NCI-H1092 (cell line): Measurements from ENCODE around the gene NAGA.

Experiments
- DNase-seq: peaks from one replicate; lab custom pipeline; 2025; lab: John Stamatoyannopoulos, UW

Gene NAGA

DNA sequence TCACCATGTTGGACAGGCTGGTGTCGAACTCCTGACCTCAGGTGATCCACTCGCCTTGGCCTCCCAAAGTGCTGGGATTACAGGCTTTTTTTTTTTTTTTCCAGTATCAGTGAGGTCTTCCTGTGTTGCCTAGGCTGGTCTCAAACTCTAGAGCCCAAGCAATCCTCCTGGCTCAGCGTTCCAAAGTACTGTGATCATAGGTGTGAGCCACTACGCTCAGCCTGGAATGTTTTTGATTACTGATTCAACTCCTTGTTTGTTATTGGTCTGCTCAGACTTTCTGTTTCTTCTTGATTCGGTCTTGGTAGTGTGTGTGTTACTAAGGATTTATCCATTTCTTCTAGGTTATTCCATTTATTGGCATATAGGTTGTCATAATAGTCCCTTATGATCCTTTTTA is 31.3 kb downstream of the NAGA start:
- no peak for DNase-seq

DNA sequence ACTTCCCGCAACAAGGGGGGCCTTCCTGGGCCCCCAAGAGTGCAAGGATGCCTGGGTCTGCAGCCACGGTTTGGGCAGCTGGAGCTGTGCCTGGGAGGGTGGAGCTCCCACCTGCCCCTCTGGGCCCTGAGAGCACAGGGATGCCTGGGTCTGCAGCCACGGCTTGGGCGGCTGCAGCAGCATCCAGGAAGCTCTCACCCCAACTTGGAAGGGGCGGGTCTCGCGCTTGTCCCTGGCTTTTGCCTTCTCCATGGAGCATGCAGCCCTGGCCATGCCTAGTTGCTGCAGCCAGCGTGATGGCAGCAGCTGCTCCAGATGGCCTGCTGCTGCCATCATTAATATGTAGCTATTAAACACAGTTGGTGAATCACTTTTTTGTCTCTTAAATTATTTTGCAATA is 35.4 kb downstream of the NAGA start:
- no peak for DNase-seq

DNA sequence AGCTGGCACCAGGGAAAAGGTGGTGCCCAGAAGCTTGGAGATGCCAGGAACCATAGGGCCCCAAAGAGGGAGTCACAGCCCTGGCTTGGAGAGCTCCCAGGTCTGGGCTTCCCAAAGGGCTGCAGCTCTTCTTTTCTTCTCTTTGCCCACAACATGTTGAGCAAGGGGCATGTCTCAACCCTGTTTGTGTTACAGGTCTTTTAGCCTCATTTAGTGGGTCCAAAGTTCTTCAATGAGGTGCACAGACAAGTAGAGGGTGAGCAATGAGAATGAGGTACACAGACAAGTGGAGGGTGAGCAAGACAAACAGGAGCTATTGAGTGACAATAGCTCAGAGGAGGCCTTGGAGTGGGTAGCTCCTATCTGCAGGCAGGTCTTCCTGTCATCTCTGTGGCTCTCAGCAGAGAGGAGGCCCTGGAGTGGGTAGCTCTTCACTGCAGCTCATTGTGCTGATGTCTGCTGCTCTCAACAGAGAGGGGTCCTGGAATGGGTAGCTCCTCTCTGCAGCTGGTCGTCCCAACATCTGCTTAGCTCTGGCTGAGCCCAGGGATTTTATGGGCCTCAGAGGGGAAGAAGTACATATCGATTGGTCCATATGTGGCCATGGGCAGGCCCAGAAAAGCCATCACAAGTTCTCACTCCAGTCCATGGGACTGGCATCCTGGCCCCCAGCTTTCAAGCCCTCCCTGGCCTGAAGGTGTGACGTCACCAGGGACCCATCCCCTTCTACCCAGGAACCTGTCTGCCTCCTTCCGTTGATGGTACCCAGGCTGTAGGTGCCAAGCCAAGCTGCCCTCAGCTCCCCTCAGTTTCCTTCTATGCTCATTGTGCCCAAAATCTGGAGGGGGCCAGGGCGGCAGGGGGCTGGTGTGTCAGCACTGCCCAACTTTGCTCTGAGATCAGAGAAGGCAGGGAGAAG is 37.1 kb downstream of the NAGA start:
- no peak for DNase-seq

DNA sequence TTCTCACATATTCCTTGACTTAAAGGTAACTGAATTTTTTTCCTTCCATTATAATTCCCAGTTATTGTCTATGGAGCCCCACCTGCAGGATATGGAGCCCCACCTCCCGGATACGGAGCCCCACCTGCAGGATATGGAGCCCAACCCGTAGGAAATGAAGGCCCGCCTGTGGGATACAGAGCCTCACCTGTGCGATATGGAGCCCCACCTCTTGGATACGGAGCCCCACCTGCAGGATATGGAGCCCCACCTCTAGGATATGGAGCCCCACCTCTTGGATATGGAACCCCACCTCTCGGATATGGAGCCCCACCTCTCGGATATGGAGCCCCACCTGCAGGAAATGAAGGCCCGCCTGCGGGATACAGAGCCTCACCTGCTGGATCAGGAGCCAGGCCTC is 43.9 kb downstream of the NAGA start:
- no peak for DNase-seq

DNA sequence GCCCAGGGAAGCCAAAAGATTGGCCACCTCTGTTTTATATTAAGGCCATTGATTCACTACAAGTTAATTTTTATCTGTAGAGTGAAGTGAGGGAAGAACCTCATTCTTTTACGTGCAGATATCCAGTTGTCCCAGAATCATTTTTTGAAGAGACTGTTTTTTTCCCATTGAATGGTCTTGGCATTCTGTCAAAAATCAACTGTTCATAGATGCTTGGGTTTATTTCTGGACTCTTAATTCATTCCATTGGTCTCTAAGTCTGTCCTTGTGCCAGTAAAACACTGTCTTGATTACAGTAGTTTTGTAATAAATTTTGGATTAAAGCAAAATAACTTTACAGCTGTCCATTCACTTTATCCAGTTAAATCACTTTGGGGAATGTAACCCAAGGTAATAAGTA is 45.2 kb downstream of the NAGA start:
- no peak for DNase-seq

DNA sequence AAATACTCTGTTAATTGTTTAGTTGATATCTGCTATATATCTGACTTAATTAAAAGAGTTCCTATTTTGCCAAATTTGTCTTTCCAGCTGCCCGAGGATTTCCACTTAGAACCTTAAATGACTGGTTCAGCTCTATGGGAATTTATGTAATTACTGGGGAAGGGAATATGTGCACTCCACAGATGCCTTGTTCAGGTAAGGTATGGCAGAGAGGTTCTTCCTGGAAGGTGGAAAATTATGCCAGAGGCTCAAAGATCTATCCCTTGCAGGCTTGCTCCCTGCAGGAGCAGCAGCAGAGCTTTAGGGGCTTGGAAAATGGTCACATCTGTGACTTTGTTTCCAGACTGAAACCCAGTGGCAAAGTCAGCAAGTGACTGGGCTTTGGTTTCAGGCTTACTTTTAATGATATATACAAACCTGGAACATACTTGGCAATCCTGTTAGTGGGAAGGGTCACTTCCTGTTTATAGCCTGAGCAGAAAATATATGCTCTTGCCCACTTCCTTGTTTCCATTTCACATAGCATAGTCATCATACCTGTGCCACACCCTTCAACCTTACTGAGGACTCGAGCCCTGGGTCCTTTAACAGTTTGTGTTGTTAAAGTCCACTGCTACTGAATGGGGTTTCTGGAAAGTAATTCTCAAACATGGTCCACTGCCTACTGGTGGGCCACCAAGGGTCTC is 48.3 kb downstream of the NAGA start:
- no peak for DNase-seq

DNA sequence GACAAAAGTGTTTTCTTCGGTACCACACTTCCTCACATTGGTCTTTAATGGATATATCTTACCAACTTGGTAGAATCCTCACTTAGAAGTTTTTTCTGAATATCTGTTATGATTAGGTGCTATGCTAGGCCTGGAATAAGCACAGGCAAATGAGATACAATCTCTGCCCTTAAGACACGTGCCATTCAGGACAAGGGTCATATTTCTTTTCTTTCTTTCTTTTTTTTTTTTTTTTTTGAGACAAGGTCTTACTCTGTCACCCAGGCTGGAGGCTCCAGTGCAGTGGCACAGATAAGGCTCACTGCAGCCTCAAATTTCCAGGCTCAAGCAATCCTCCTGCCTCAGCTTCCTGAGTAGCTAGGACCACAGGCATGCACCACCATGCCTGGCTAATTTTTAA is 49.0 kb downstream of the NAGA start:
- DNase-seq, result no peak

DNA sequence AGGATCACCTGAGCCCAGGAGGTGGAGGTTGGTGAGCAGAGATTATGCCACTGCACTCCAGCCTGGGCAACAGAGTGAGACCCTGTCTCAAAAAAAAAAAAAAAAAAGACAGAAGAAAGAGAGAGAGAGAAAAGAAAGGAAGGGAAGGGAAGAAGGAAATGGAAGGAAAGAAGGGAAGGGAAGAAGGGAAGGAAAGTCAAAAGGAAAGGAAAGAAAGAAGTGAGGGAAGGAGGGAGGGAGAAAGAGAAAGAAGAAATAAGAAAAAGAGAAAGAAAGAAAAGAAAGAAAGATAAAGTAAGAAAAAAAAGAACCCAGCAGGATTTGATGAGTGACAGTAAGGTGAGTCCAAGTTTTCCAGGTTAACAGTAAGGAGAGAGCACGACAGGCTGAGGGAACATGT is 52.4 kb downstream of the NAGA start:
- no peak for DNase-seq

DNA sequence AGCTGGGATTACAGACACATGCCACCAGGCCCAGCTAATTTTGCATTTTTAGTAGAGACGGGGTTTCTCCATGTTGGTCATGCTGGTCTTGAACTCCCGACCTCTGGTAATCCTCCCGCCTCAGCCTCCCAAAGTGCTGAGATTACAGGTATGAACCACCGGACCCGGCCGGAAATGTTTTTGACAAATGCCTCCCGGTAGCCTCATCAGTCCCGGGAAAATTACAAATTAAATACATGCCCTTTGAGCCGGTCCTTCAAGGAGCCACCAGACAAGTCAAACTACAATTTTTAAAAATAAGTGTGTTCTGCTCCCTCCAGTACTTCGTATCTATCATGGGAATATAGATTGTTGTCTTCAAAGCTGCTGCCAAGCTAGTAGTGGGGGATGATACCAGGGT is 54.5 kb downstream of the NAGA start:
- no peak for DNase-seq

DNA sequence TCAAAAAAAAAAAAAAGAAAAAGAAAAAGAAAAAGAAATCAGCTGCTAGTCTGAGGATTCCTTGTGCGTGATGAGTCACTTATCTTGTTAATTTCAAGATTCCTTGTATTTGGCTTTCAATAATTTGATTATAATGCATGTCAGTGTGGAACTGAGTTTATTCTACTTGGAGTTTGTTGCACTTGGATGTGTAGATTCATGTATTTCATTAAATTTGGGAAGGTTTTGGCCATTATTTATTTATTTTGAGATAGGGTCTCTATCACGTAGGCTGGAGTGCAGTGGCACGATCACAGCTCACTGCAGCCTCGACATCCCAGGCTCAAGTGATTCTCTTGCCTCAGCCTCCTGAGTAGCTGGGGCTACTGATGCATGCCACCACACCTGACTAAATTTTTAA is 57.2 kb downstream of the NAGA start:
- DNase-seq, result no peak

DNA sequence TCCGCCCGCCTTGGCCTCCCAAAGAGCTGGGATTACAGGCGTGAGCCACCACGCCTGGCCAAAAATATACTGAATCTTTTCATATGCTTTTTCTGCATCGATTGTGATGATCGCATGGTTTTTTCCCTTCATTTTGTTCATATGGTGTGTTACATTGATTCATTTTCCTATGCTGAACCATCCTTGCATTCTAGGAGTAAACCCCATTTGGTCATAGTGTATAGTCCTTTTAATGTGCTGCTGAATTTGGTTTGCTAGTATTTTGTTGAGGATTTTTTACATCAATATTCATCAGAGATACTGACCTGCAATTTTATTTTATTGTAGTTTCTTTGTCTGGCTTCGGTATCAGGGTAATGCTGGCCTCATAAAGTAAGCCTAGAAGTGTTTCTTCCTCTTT is 59.8 kb downstream of the NAGA start:
- DNase-seq, result no peak
